HG02678 (cell line): ENCODE data around the gene NCLN.
"Not testable (repeated sequence)": the region's sequence is repeated elsewhere in the genome, so short reads cannot be mapped to it uniquely, and the experiment has no call there.

Experiments
- ATAC-seq: cut with Tn5 transposase; IDR thresholded peaks from one replicate; pipeline ENCODE4 v1.9.1; 2021; ENCODE audit warnings: mild to moderate bottlenecking, moderate library complexity; ENCODE audit not compliant: unreplicated experiment

NCLN gene

DNA sequence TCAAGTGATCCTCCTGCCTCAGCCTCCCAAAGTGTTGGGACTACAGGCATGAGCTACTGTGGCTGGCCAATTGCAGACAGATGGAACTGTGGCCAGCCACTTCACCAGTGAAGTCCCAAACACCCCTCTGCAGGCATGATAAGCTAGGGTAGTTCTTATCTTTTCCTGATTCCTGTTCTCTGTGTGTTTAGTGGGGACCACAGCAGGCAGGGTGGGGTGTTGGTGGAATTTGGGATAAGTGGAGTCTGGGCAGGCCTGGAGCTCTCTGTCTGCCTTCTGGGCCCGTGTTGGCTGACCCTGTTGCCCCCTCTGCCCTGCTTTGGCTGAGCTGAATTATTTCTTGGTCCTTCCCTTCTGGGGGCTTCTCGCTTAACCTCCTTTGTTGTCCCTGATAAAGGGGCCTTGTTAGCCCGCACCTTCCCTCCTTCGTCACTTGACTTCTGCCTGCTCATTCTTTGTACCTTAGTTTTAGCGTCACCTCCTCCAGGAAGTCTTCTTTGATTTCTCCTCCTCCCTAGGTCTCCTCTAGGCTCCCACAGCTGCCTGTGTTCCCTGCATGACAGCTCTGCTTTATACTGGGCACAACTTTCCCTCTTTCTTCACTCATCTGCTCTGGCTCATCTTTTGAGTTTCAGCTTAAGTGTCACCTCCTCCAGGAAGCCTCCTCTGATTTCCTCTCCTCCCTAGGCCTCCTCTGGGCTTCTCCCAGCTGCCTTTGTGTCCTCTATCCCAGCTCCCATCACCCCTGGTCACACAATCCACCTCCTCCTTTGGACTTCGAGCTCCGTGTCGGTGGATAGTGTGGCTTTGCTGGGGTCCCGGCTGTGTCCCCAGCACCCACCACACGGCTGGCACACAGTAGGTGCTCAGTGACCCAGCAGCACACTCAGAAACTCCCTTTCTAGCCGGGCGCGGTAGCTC, 1.7 kb upstream of the NCLN start:
- ATAC-seq = no peak

DNA sequence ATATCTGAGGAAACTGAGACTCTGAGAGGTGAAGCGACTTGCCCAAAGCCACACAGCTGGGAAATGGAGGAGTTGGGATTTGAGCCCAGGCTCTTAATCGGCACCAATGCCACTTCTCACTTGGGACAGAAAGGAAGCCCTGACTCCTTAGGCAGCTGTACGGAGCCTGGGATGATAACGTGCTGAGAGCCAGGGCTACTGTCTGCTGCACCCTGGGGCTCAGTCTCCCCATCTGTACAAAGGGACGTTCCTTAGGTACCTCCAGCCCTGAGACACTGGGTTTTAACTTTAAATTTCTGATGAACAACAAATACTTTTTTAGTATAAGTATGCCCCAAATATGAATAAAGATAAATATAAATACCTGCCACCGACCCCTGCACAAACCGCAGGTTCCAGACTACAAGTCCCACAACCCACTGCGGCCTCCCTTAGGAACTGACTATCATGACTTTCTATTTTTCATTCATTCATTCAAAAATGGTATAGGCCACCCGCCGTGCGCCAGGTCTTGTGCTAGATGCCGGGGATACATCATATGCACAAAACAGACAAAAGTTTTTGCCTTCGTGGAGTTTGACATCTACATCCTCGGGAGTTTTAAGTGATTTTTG, 776 bp upstream of the NCLN start:
- peak; percentile 21 for ATAC-seq

DNA sequence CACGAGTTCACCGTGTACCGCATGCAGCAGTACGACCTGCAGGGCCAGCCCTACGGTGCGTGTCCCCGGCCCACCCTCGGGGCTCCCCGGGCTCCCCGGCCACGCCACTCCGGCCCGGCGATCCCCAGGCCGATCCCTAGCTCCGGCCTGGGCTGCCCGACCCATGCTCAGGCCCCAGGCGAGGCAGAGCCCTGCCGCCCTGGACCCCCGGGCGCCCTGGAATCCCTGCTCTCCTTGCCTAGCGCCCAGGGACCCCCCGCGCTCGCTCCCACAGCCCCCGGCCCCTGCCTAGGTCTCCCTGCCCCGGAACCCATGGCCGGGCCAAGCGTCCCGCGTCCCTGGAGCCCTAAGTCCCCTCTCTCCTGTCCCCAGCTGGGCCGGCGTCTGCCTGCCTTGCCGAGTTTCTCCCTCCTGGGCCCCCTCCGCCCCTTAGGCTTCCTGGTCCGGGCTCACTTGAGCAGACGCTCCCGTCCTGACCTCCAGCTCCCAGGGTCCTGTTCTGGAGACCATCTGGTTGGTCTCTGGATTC, 494 bp downstream of the NCLN start:
- ATAC-seq = peak; percentile 3

DNA sequence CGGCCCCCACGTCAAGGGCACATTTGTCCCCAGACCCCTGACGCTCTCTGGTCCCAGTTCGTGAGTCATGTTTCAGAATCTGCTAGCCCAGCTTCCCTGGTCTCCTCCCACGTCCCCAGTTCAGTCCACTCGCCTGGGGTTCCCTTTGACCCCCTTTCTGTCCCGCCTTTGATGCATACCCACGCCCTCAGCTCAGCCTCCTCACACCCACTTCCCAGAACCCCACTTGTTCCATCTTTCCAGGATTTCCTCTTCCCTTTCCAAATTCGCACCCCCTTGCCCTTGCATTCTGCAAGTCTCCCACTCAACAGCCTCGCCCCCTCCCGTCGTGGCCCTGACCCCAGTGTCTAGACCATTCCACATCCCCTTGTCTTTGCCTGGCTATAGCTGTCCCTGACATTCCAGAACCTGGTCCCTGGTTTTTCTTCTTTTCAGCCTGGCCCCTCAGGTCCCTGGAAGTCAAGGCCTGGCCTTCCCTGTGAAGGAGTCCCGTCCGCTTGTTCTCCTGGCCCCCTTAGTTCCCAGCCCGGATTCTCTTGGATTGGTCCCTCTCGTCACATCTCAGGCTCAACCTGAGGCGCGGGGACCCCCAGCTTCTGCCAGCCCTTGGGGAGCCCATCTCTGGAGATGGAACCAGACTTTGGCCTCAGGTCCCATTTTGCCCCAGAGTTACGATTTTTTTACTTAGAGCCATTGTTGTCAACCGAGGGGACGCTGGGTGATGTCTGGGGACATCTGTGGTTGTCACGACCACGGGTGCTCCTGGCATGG, 1.3 kb downstream of the NCLN start:
- ATAC-seq = no peak

DNA sequence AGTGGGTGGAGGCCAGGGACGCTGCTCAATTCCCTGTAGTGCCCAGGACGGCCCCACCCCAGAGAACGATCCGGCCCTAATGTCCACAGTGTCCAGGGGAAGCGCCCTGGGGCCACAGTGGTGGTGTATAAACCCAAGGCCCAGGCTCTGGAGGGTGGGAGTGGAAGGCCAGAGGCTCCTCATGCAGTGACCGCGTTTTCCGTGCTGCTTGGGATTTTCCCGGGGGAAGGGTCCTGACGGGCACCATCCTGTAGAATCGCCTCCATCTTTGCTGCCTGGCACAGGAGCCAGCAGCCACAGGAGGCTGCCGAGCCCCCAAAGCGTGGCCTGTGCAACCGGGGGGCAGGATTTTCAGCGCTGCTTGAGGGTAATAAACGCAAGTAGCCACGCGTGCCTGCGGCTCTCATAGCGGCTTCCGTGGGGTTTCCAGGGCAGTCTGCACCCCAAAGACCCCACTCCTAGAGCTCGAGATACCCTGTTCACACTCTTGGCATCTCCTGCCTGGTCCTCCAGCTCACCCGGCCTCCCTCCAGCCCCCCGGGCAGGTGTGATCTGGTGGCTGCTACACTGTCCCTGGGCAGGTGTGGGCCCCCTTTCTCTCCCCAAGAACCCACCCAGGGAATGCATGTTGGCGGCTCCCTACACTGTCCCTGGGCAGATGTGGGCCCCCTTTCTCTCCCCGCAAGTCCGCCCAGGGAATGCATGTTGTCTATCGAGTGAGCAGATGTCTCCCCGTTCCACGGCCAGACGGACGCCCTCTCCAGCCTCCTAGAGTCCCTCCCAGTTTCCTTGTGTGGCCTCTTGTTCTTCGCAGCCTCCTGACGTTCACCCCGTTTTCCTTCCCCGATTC, 2.2 kb downstream of the NCLN start:
- ATAC-seq = no peak

DNA sequence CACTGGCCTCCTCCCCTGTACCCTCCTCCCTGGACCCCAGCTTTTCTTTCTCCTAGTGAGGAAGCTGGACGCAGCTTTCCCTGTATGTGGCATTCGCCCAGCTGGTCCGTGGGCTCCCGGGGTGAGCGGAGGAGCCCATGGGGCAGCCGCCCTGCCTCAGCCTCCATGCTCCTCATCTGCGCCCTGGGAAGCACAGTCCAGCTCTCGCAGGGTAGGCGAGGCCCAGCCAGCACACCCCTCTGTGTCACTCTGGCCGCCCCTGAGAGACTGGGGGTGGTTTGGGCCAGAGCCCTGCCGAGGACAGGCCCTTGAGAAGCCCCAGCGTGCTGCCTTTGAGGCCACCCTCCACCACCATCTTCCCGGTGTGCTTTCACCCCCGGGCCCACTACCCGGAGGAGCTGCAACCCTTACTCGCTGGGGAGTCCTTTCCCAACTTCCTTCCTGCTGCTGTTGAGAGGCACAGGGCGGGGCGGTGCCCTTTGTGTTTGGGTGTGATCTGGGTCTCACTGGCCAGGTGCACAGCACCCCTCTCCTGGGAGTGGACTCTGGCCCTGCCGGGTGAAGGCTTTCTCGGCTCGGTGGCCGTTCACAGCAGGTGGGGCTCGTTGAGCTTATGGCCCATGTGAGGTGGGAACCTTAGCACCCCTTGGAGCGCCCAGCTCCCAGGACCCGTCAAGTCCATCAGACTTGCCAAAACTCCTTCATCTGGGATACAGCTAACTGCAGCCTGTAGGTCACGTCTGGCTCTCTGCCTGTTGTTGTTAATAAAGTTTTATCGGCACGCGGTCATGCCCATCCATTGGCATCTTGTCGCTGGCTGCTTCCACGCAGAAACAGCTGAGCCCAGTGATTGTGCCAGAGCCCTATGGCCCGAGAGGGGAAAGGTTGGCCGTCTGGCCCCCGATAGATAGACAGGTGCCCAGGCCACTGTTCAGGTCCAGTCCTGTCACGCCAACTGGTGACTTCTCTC, 3.2 kb downstream of the NCLN start:
- no peak for ATAC-seq

DNA sequence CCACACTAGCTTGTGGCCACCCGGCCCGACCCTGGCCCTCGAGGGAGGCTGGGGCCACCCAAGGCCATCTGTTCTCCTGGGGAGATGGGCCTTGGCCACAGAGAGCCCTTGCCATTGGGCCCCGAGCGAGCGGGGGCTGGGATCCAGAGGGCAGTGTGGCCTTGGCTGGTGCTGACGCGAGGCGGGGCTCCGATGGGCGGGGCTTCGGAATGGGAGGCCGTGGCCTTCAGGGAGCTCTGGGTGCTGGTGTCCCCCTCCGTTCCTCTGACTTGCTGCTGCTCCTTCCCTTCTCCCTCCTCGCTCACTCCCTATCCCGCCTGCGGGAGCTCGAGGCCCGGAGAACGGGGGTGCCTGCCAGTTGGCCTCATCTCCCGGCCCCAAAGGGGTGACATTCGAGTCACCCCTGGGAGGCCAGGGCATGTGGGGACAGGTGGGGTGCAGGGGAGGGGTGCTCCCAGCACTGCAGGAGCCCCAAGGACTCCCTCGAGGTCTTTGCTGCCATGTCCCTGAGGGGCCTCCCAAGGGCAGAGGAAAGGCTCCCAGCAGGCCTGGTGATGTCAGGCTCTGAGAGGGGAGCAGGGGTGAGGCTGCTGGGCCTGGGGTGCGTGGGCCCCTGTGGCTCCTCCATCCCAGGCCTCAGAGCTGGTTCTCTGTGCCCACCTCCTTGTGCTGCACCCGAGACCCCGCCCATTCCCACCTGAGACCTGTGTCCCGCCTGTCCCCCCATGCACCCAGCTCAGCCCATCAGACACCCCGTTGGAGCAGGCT, 4.2 kb downstream of the NCLN start:
- ATAC-seq = no peak

DNA sequence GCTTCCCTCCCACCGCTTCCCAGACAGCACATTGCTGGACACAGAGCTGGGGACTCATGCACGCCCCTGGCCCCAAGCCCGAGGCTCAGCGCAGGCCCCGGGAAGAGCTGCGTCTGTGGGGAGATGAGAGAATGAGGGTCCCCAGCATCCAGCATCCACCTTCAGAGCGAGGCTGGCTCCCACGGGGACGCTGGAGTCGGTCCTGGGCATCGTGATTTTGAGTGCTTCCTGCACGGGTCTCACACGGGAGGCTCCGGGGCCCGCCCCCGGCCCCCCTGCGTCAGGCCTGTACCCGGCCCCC, 4.7 kb downstream of the NCLN start:
- no peak for ATAC-seq

DNA sequence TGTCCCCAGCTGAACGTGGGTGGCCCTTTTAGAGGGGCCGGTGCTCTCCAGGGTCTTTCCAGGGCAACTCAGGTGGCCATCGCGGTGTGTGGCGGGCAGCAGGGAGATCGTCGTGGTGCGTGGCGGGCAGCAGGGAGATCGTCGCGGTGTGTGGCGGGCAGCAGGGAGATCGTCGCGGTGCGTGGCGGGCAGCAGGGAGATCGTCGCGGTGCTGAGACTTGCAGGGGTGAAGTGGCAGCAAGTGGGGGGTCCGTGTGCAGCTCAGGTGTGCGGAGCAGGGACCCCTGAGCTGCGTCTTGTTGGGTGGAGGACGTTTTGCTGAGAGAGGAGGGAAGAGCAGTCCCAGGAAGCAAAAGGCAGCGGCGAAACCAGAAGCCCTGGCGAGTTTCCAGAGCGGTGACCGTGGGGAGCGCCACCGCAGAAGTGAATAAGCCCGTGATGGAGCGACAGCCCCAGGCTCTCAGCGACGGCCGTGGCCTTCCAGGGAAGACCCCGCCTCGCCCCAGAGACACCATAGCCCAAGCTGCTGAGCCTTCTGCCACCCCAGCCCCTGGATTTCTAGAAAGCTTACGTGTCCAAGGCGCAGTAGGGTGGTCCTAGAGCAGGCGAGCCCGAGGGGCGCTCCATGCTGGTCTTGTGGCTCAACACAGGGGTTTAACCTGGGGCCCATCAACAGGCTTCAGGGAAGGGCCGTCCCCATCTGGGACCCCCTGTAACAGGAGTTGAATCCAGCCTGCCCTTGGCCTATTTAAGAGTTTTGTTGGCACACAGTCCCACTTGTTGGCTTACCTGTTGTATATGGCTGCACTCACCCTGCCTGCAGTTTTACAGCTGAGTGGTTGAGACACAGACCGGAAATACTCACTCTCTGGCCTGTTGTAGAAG, 5.4 kb downstream of the NCLN start:
- no peak for ATAC-seq

DNA sequence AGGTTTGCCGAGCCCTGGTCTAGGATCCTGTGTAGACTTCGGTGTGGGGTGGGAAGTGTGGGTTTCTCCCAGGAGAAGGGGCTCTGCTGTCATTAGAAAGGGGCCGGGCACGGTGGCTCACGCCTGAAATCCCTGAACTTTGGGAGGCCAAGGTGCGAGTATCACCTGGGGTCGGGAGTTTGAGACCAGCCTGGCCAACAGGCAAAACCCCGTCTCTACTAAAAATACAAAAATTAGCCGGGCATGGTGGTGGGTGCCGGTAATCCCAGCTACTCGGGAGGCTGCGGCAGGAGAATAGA, 6.0 kb downstream of the NCLN start:
- not testable (repeated sequence) for ATAC-seq

DNA sequence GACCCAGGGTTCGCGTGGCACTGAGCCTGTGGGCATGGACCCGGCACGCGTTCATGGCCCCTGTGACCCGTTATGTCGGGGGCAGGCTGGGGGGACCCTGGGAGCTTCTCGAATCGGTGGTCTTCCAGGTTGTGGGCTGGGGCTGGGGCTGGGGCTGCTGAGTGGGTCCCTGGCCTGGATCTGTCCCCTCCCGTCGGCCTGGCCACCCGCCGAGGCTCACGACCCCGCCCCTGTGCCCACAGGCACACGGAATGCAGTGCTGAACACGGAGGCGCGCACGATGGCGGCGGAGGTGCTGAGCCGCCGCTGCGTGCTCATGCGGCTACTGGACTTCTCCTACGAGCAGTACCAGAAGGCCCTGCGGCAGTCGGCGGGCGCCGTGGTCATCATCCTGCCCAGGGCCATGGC, 6.5 kb downstream of the NCLN start:
- no peak for ATAC-seq

DNA sequence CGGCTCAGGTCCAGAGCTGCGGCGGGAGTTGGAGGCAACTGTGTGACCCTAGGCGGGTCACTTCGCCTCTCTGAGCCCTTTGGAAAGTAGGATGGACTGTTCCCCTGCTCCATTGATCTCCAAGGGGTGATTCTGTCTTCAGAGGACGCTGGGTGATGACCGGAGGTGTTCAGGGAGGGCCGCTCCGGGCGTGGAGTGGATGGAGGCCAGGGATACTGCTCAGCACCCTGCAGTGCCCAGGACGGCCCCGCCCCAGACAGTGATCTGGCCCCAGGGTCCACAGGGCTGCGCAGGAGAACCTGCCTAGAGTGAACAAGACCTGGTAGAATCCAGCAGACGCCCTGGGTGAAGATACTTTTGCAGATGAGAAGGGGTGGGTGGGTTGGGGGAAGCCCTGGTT, 7.0 kb downstream of the NCLN start:
- ATAC-seq = no peak

DNA sequence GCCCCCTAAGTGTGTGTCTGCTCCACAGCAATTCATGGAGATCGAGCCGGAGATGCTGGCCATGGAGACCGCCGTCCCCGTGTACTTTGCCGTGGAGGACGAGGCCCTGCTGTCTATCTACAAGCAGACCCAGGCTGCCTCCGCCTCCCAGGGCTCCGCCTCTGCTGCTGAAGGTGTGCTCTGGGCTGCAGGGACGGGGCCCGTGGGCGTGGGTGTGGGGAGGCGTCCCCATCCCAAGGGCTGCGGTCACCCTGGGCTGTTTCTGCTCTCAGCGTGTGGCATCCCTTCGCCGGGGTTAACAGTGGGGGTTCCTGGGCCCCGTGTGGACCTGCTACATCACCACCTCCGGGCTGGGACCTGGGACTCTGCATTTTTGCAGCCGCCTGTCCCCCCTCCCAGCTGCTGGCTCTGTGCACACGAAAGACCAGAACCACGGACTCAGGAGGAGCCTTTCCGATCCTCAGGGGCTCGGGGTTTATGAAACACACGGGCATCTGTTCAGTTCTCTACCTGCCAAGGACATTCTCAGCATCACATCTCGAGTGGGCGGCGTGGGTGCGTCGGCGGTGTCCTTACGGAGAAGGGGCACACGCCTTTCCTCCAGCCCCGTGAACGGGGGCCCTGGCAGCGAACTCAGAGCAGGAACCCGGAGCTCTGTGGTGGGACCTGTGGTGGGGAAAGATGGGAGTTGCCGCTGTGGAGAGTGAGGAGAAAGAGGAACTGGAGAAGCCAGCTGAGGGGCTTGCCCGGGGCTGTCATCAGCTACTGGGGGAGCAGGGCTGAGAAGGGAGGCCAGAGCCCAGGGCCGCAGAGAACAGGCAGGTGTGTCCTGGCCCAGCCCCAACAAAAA, 7.8 kb downstream of the NCLN start:
- no peak for ATAC-seq

DNA sequence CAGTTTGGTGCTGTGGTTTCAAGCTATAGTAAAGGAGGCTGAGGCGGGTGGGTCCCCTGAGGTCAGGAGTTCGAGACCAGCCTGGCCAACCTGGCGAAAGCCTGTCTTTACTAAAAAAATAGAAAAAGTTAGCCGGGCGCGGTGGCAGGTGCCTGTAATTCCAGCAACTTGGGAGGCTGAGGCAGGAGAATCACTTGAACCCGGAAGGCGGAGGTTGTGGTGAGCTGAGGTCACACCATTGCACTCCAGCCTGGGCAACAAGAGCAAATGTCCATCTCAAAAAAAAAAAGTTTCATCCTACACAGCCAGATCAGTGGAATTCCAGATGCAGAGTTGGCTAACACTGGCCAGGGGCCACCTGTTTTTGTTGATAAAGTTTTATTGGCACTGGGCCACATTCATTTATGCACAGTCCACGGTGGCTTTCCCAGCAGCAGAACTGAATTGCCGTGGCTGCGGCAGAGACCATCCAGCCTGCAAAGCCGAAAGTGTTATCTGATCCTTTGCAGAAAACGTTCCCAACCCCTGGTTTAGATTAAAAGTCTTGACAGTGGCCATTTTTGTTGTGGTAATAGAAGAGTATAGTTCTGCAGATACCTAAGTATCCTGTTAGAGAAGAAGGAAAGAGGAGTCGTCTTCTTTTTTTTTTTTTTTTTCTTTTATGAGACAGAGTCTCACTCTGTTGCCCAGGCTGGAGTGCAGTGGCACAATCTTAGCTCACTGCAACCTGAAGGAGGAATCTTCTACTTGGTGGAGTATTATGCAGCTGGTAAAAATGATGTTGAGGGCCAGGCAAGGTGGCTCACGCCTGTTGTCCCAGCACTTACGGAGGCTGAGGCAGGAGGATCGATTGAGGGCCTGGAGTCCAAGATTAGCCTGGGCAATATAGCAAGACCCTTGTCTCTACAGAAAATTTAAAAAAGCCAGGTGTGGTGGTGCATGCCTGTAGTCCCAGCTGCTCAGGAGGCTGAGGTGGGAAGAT, 8.7 kb downstream of the NCLN start:
- no peak for ATAC-seq

DNA sequence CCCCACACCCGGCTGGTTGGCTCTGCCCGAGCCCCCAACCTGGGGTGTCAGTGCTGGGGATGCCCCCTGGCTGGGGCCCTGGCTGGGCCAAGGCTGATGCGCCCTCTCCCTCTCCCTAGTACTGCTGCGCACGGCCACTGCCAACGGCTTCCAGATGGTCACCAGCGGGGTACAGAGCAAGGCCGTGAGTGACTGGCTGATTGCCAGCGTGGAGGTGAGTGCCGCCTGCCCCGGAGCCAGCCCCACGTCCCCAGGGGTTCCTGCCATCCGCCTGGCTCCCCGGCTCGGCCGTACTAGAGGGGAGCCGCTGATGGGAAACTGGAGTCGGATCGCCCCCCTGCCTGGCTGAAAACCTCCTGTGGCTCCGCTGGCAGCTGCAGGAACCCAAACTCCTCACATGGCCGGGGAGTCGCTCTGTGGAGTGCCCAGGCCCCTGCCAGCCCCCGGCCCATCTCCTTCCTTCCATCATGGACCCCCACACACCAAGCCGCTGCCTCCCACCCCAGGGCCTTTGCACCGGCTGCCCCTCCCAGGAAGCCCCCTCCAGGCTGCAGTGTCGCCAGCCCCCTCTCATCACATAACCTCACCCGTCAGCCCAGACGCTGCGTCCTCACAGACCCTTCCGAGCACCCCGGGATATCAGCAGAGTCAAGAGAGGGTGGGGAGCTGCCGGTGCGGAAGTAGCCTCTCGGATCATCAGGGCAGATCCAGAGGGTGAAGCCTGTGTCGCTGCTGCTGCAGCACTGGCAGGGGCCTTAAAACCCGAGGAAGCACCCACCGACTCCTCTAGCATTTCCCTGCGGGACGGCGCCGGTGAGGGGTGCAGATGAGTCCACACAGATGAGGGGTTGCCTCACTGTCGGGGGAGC, 10.6 kb downstream of the NCLN start:
- no peak for ATAC-seq
